Amniotic stem cell (primary cell): ENCODE results near the gene NUBPL.
"Not testable (repeated sequence)": the region's sequence is repeated elsewhere in the genome, so short reads cannot be mapped to it uniquely, and the experiment has no call there.

Experiments
- DNase-seq: peaks from one replicate; lab custom pipeline; 2025; lab: John Stamatoyannopoulos, UW

The NUBPL gene

GRCh38 chr14:31578792-31579501 lies 17.7 kb downstream of the NUBPL start:
- DNase-seq = no peak

DNA sequence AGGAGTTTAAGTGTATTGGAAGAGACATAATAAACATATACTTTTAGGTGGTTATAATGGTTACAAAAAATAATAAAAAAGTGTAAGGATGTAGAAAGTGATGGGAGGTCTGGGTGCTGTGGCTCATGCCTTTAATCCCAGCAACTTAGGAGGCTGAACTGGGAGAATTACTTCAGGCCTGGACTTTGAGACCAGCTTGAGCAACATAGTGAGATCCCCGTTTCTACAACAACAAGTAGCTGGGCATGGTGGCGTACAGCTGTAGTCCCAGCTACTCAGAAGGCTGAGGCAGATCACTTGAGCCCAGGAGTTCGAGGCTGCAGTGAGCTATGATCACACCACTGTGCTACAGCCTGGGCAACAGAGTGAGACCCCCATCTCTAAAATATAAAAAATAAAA lies 19.0 kb downstream of the NUBPL start:
- no peak for DNase-seq

DNA sequence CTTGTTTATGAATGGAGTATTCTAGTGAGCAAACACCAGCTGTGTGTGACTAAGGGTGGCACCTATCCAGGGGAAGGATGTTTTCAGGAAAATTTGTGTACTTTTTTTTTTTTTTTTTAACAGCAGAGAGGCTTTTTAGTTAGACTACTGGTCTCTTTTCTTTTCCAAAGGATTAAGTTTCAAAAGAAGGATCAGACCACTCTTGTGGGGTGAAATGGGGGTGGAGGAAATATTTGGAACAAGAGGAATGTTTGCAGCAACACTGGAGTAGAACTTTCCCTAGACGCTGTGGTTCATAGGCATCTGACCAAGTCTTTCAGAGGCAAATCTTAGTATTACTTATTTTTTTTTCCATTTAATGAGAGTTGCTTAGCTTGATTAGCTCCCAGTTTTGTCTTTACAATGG lies 21.1 kb downstream of the NUBPL start:
- DNase-seq = no peak

DNA sequence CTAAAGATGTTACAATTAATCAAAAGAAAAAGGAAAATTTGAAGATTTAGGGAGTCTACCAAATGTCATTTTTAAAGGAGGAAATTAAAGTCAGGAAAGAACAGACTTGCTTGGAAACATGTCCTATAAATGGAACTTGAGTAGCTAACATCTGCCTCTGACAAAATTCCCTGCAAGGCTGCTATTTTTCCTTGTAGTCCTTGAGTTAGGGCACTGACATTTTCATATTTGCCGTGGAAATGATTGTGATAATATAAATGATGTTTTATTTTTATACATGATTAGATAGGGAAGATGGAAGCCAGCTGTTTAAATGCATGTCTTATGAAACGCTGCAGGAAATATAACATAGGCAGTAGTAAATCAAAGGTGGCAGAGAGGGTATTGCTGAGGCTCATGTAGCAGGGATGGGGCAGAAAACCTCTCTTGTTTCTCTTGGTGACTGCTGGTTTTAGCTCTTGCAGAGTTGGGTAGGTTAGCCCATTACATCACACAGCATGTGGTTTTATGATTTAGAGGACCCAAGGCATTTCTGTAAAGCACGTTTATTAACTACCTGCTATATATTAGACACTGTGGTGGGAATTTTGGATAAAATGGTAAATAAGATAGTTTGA lies 21.7 kb downstream of the NUBPL start:
- DNase-seq = no peak

GRCh38 chr14:31590206-31590605 lies 29.0 kb downstream of the NUBPL start:
- DNase-seq = no peak

DNA sequence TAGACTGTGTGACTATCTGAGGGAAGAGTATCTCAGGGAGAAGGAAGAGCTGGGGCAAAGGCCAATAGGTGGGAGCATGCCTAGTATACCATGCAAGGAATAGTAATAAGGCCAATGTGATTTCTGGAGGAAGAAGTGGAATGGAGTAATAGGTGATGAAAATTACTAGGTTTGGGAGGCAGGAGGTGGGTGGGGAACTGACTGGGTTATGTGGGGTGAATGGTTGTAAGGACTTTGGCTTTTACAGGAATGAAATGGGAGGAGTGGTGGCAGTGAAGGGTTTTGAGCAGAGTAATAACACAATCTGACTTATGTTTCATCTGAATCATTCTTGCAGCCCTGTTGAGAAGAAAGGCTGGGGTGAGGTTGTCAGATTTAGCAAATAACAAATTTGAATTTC lies 30.9 kb downstream of the NUBPL start:
- DNase-seq = no peak

DNA sequence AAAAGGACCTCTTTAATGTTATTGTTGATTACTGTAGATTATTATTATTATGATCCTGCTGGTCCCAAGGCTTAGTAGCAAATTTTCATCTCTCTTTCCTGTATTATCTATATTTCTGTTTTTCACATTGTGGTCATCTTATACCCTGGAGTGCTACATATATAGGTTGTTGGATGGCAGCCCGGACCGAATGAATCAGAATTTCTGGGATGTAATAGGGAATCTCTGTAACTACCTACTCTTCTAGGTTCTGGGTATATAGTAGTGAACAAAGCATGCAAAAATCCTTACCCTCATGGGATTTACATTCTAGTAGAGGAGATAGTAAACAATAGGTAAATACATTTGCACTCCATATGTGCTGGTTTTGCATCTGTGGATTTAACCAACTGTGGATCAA lies 31.4 kb downstream of the NUBPL start:
- DNase-seq = no peak

DNA sequence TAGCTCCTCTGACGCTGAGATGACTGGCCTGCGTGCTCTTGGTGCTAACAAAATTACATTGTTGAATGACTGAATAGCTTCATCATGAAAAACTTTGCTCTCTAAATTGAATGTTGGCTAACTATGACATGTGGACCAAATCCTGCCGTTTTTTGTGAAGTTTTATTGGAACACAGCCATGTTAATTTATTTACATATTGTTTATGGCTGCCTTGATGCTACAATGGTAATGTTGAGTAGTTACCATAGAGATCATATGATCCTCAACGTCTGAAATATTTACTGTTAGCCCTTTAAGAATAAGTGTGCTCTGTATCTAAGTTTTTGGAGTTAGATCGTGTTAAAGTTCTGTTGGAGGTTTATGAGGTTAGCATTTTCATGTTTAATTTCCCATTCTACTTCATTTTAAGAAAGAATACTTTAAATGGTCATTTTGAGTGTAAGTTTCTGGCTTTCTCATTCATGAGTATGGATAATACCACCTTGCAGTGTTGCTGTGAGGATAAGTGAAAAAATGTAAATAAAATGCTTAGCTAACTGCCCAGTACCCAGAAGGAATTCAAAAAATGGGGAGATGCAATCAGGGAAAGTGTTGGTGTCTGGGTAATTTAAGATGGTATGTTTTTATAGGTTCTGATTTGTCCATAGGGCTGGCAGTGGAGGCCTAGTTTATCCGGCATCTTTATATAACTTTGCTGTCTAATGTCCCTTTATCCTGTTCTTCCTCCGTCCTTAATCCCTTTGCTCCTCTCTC lies 35.3 kb downstream of the NUBPL start:
- no peak for DNase-seq

DNA sequence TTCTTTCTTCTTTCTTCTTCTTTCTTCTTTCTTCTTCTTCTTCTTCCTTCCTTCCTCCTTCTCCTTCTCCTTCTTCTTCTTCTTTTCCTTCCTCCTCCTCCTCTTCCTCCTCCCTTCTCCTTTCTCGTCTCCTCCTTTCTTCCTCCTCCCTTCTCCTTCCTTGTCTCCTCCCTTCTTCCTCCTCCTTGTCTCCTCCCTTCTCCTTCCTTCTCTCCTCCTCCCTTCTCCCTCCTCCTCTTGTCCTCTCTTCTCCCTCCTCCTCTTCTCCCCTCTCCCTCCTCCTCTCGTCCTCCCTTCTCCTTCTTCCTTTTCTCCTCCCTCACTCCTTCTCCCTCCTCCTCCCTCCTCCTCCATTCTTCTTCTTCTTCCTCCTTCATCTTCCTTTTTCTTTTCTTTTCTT lies 44.5 kb downstream of the NUBPL start:
- DNase-seq = no peak

DNA sequence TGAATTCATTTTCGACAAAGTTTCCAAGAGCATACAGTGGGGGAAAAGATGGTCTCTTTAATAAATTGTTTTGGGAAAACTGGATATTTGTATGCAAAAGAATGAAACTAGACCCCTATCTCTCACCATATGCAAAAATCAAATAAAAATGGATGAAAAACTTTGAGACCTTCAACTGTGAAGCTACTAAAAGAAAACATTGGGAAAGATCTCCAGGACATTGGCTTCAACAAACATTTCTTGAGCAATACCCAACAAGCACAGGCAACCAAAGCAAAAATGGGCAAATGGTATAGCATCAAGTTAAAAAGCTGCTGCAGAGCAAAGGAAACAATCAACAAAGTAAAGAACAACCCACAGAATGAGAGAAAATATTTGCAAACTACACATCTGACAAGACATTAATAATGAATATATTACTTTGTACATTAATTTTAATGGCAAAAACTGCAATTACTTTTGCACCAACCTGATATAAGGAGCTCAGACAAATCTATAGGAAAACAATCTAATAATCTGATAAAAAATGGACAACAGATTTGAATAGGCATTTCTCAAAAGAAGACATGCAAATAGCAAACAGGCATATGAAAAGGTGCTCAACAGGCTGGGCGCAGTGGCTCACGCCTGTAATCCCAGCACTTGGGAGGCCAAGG lies 50.7 kb downstream of the NUBPL start:
- no peak for DNase-seq

DNA sequence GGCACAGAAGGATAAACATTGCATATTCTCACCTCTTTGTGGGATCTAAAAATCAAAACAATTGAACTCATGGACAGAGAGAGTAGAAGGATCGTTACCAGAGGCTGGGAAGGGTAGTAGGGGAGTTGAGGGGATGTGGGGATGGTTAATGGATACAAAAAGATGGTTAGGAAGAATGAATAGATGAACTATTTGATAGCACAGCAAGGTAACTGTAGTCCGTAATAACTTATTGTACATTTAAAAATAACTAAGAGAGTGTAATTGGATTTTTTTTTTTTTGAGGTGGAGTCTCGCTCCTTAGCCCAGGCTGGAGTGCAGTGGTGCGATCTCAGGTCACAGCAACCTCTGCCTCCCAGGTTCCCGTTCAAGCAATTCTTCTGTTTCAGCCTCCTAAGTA lies 52.0 kb downstream of the NUBPL start:
- DNase-seq = no peak

- DNase-seq = not testable (repeated sequence)
Observed at GRCh38 chr14:31618884-31619283, 57.7 kb downstream of the NUBPL start.

DNA sequence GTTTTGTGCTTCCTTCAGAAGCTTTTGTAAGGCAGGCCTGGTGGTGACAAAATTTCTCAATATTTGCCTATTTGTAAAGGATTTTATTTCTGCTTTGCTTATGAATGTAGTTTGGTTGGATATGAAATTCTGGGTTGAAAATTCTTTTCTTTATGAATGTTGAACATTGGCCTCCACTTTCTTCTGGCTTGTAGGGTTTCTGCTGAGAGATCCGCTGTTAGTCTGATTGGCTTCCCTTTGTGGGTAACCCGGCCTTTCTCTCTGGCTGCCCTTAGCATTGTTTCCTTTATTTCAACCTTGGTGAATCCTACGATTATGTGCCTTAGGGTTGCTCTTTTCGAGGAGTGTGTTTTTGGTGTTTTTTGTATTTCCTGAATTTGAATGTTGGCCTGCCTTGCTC lies 58.2 kb downstream of the NUBPL start:
- DNase-seq = no peak

GRCh38 chr14:31620898-31621297 lies 59.7 kb downstream of the NUBPL start:
- not testable (repeated sequence) for DNase-seq

DNA sequence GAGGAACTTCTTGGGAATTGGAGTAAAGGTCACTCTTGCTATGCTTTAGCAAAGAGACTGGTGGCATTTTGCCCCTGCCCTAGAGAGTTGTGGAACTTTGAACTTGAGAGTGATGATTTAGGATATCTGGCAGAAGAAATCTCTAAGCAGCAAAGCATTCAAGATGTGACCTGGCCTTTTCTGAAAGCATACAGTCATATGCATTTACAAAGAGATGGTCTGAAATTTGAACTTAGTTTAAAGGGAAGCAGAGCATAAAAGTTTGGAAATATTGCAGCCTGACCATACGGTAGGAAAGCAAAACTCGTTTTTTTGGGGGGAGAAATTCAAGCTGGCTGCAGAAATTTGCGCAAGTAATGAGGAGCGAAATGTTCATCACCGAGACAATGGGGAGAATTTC lies 60.9 kb downstream of the NUBPL start:
- no peak for DNase-seq

GRCh38 chr14:31652900-31653299 lies 91.7 kb downstream of the NUBPL start:
- DNase-seq = not testable (repeated sequence)

- no peak for DNase-seq
Observed at GRCh38 chr14:31657917-31658316, 96.7 kb downstream of the NUBPL start.

- no peak for DNase-seq
Observed at GRCh38 chr14:31659278-31659677, 98.1 kb downstream of the NUBPL start.

GRCh38 chr14:31660191-31660590 lies 99.0 kb downstream of the NUBPL start:
- DNase-seq = no peak

- DNase-seq = no peak
Observed at GRCh38 chr14:31660728-31661127, 99.5 kb downstream of the NUBPL start.

- no peak for DNase-seq
Observed at GRCh38 chr14:31668348-31668747, 107.1 kb downstream of the NUBPL start.

- no peak for DNase-seq
Observed at GRCh38 chr14:31672709-31673108, 111.5 kb downstream of the NUBPL start.

DNA sequence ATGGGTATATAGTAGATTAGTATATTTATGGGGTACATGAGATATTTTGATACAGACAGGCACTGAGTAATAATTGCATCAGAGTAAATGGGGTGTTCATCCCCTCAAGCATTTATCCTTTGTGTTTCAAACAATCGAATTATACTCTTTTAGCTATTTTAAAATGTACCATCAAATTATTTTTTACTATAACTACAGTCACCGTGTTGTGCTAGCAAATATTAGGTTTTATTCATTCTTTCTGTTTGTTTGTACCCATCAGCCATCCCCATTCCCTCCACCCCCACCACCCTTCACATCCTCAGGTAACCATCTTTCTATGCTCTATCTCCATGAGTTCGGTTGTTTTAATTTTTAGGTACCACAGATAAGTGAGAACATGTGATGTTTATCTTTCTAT lies 115.8 kb downstream of the NUBPL start:
- no peak for DNase-seq
